Stomach (tissue), 4 donors: Measurements from ENCODE around the gene LGALS7B.

Source experiments
- CTCF ChIP-seq, 7 experiments: fragments of 450-650 bp in 4 of 7; fragments of 200-600 bp in 3 of 7; sonication (generic) in 3 of 7; IDR thresholded peaks; one replicate each; pipeline ENCODE4 v1.5.1; 2016 to 2019; ENCODE audit warnings: antibody characterized with exemption in 7 of 7, control low read depth in 2 of 7, mild to moderate bottlenecking in 1 of 7
- POLR2A ChIP-seq, 4 donors: fragments of 450-650 bp; IDR thresholded peaks; one replicate each; pipeline ENCODE4 v1.6.1; 2016; ENCODE audit warnings: antibody characterized with exemption in 4 of 4, control low read depth in 2 of 4, mild to moderate bottlenecking in 1 of 4, moderate library complexity in 1 of 4
- POLR2AphosphoS5 ChIP-seq, 3 donors: sonication (generic); formaldehyde crosslinking; IDR thresholded peaks; one replicate each; pipeline ENCODE4 v1.6.1; 2016; ENCODE audit warnings: antibody characterized with exemption in 3 of 3

- TF ChIP-seq POLR2A (IDR thresholded peaks at IDR 0.05), result no peak
- no peak for TF ChIP-seq POLR2AphosphoS5 (IDR thresholded peaks at IDR 0.05)
- TF ChIP-seq CTCF (IDR thresholded peaks at IDR 0.05), result no peak
Measured at GRCh38 chr19:38795549-38795948, 6.5 kb downstream of the LGALS7B start.
